Lower lobe of right lung (tissue), 2 donors: ENCODE results near the gene MEST. TPM values are rescaled to one million over a fixed set of nuclear protein-coding genes. Genes with fewer than 3 reads are reported as not detected.
"Not testable (repeated sequence)": the region's sequence is repeated elsewhere in the genome, so short reads cannot be mapped to it uniquely, and the experiment has no call there.

Experiments used
- ATAC-seq, 2 donors: fragments of 200-7000 bp; cut with Tn5 transposase; one replicate each; pipeline ENCODE4 v1.9.1; 2020 to 2022; ENCODE audit warnings: mild to moderate bottlenecking in 2 of 2, moderate library complexity in 2 of 2
- DNase-seq: peaks from one replicate; pipeline ENCODE4 v3.0.0-alpha.2; 2020
- H3K27ac ChIP-seq: fragments of 200-600 bp; one replicate; pipeline ENCODE4 v1.8.0; 2022
- H3K27me3 ChIP-seq: fragments of 200-600 bp; one replicate; pipeline ENCODE4 v1.8.0; 2022; ENCODE audit warnings: low read depth
- H3K36me3 ChIP-seq: fragments of 200-600 bp; one replicate; pipeline ENCODE4 v1.8.0; 2022; ENCODE audit warnings: mild to moderate bottlenecking
- H3K4me1 ChIP-seq: fragments of 200-600 bp; one replicate; pipeline ENCODE4 v1.8.0; 2022
- H3K4me3 ChIP-seq: fragments of 200-600 bp; one replicate; pipeline ENCODE4 v1.8.0; 2022; ENCODE audit warnings: mild to moderate bottlenecking
- H3K9me3 ChIP-seq: fragments of 200-600 bp; one replicate; pipeline ENCODE4 v1.8.0; 2022
- CTCF ChIP-seq: fragments of 200-600 bp; IDR thresholded peaks from one replicate; pipeline ENCODE4 v1.8.0; 2022; ENCODE audit warnings: antibody characterized with exemption, mild to moderate bottlenecking
- intact Hi-C: fragments of 100-400 bp; cut with DNase I; formaldehyde crosslinking; loops from one replicate; pipeline ENCODE4 v1.11.0; 2022
- total RNA-seq: library from RNA; stranded (reverse); fragmentation: NEBNext Ultra II Directional; extraction: Animal tissue kit (Norgen Biotek cat#: 25700); gene quantifications from one replicate; pipeline ENCODE4 v1.2.1, GENCODE V29; 2021
- donor health status: DM: no; HTN: yes; CAD: no; lungs with severe emphysema.

MEST gene
- total RNA-seq, 1 donor from 2014 or later = 34.7 TPM

- Histone ChIP-seq H3K27ac (no peak overlapping the region), H3K4me1 (no peaks in the 10 kb centered on the region), H3K36me3 (peaks cover 12% of the 10 kb centered on the region), H3K9me3 (no peaks in the 10 kb centered on the region), H3K4me3 (no peak overlapping the region), H3K27me3 (no peaks in the 10 kb centered on the region)
- ATAC-seq = no peak
- DNase-seq = no peak
- intact Hi-C loops = no loop called here
- TF ChIP-seq CTCF = no peak
Measured at GRCh38 chr7:130515315-130516040, 23.6 kb downstream of the MEST start.

GRCh38 chr7:130521258-130521951 lies 29.5 kb downstream of the MEST start:
- H3K36me3 ChIP-seq = peaks cover 7% of the 10 kb centered on the region
- no peak overlapping the region for H3K4me3 ChIP-seq
- no peak for TF ChIP-seq CTCF
- H3K4me1 ChIP-seq = no peaks in the 10 kb centered on the region
- H3K27me3 ChIP-seq = no peaks in the 10 kb centered on the region
- no peak for ATAC-seq
- H3K9me3 ChIP-seq = no peaks in the 10 kb centered on the region
- DNase-seq = no peak
- intact Hi-C loops = no loop called here
- H3K27ac ChIP-seq = no peak overlapping the region

GRCh38 chr7:130523519-130524125 lies 31.7 kb downstream of the MEST start:
- H3K27ac ChIP-seq, H3K4me1 ChIP-seq, H3K36me3 ChIP-seq, ATAC-seq, H3K4me3 ChIP-seq, H3K27me3 ChIP-seq, DNase-seq, intact Hi-C loops, H3K9me3 ChIP-seq: not testable (repeated sequence)

GRCh38 chr7:130524628-130525027 lies 32.7 kb downstream of the MEST start:
- H3K4me1 ChIP-seq = no peaks in the 10 kb centered on the region
- DNase-seq (no peak), ATAC-seq (no peak)
- intact Hi-C loops = no loop called here
- no peak overlapping the region for H3K4me3 ChIP-seq
- H3K36me3 ChIP-seq = peaks cover 7% of the 10 kb centered on the region
- H3K9me3 ChIP-seq = no peaks in the 10 kb centered on the region
- TF ChIP-seq CTCF = no peak
- H3K27me3 ChIP-seq = no peaks in the 10 kb centered on the region
- no peak overlapping the region for H3K27ac ChIP-seq

GRCh38 chr7:130527752-130528355 lies 36.0 kb downstream of the MEST start:
- H3K4me1 ChIP-seq, ATAC-seq, intact Hi-C loops, H3K4me3 ChIP-seq, H3K27me3 ChIP-seq, H3K9me3 ChIP-seq, DNase-seq, H3K27ac ChIP-seq, H3K36me3 ChIP-seq: not testable (repeated sequence)

- no peak overlapping the region for H3K4me3 ChIP-seq
- ATAC-seq = no peak
- no peaks in the 10 kb centered on the region for H3K9me3 ChIP-seq
- no peak for DNase-seq
- H3K27me3 ChIP-seq = no peaks in the 10 kb centered on the region
- H3K27ac ChIP-seq = no peak overlapping the region
- no peak for TF ChIP-seq CTCF
- intact Hi-C loops = no loop called here
- H3K36me3 ChIP-seq = peaks cover 6% of the 10 kb centered on the region
- no peaks in the 10 kb centered on the region for H3K4me1 ChIP-seq
Measured at GRCh38 chr7:130529417-130529816, 37.5 kb downstream of the MEST start.

- H3K4me3 ChIP-seq, H3K9me3 ChIP-seq, H3K27me3 ChIP-seq, ATAC-seq, intact Hi-C loops, H3K4me1 ChIP-seq, DNase-seq, H3K36me3 ChIP-seq, H3K27ac ChIP-seq: not testable (repeated sequence)
Measured at GRCh38 chr7:130537894-130538293, 46.0 kb downstream of the MEST start.

- H3K9me3 ChIP-seq, H3K4me1 ChIP-seq, DNase-seq, H3K4me3 ChIP-seq, intact Hi-C loops, H3K27me3 ChIP-seq, H3K36me3 ChIP-seq, ATAC-seq, H3K27ac ChIP-seq: not testable (repeated sequence)
Measured at GRCh38 chr7:130541287-130541686, 49.4 kb downstream of the MEST start.

GRCh38 chr7:130542297-130542696 lies 50.4 kb downstream of the MEST start:
- DNase-seq = not testable (repeated sequence)

More at GRCh38 chr7:130542297-130542696, 50.4 kb downstream of the MEST start:
- H3K4me1 ChIP-seq, H3K27ac ChIP-seq, H3K36me3 ChIP-seq, intact Hi-C loops, H3K4me3 ChIP-seq, H3K9me3 ChIP-seq, H3K27me3 ChIP-seq, ATAC-seq: not testable (repeated sequence)
